GM21529 (cell line): ENCODE results near the gene RCOR1.
"Not testable (repeated sequence)": the region's sequence is repeated elsewhere in the genome, so short reads cannot be mapped to it uniquely, and the experiment has no call there.

ENCODE experiments used
- ATAC-seq: cut with Tn5 transposase; IDR thresholded peaks from one replicate; pipeline ENCODE4 v1.9.1; 2021; ENCODE audit not compliant: unreplicated experiment

RCOR1 gene

DNA sequence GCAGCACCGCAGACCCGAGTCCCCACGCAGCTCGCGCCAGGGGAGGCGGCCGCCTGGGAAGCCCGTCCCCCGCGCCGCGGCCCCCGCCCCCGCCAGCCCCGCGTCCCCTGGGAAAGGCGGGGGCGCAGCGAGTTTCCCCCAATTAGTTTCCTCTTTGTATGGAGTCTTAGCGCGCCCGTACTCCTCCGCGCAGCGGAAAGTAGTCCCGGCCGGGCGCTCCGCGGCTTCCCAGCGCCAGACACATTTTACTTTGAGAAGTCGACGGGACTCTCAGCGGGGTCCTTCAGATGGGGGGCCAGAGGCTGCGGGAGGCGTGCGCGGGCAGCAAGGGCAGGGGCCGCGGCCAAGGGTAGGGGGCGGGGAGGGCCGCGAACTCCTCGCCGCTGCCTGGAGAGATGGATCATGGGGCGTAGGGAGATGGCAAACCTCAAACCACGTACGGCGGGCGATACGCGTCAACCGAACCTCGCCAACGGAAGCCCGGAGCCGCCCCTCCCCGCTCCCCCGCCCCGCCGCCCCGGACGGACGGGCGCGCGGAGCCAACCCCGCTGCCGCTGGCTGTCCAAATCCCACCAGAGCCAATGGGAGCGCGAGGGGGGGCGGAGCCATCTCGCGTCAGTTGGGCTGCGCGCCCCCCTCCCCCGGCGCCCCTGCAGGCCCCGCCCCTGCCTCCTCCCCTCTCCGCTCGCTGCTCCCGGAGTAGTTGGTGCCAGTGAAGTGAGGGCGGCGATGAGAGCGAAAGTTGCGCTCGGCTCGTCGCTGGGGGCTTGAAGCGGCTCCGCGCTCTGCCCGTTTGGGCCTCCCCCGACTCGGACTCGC lies at the start of gene RCOR1:
RCOR1 (plus strand) TSS at position 706 of the 819 bp plus-strand sequence. CDS start 238 bp downstream, outside the sequence.
- ATAC-seq, result peak; percentile 76

- ATAC-seq, result no peak
Measured at GRCh38 chr14:102544046-102544746, 48.3 kb upstream of the RCOR1 start.

DNA sequence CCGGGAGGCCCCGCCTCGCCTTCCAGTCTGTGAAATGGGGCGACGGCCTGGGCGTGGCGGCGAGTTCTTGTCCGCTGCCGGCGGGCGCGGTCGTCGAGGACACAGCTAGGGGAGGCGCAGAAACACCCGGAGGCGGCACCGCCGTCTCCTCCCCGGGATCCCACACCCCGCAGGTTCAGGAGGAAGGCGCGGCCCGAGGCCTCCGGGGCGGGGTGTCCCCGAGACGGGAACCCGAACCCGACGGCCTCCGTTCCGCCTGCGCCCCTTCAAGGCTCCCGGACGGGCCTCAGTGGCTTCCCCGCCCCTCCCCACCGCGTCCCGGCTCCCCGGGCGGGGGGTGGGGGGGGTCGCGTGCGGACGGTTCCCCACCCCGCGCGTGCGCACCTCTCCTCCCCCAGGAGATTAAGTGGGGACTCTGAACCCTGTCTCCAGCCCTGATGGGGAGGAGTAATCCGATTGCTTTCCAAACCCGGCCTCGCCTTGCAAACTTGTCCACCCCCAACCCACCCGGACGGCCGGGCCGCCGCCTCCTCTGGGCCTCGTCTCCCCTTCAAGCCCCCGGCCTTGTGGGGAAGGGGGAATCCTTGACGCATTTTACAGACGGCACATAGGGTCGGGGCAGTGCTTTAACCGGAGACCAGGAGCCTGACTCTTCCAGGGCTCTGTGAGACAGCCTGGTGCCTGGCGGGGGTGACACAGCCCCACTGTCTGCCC lies 47.5 kb upstream of the RCOR1 start:
- no peak for ATAC-seq

- ATAC-seq, result no peak
Measured at GRCh38 chr14:102545461-102546265, 46.8 kb upstream of the RCOR1 start.

DNA sequence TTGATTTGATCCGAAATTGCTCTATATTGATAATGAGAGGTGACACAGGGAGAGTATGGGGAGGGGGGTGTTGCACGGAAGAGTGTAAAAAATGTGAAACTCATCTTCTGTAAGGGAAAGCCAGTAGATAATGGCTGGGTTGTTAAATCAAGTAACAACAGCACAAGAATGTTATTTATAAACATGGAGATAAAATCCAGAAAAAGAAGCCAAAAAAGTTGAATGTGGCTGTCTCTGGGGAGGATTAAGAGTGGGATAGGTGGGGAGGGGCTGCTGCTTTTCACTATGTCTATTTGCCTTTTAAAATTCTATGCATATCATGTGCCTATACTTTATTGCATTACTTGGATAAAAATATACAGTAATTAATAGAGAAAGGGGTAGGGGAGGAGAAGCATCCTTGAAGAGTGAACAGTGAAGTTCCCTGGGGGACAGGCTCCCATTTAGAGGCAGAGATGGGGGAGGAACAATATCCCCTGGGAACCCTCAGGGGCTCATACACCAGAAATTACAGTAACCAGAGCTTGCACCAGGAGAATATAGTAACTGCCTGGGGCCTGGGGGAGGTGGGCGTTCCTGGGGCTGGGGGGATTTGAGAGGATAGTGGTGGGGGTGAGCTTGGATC lies 43.7 kb upstream of the RCOR1 start:
- no peak for ATAC-seq

- not testable (repeated sequence) for ATAC-seq
Measured at GRCh38 chr14:102550927-102551401, 41.5 kb upstream of the RCOR1 start.

DNA sequence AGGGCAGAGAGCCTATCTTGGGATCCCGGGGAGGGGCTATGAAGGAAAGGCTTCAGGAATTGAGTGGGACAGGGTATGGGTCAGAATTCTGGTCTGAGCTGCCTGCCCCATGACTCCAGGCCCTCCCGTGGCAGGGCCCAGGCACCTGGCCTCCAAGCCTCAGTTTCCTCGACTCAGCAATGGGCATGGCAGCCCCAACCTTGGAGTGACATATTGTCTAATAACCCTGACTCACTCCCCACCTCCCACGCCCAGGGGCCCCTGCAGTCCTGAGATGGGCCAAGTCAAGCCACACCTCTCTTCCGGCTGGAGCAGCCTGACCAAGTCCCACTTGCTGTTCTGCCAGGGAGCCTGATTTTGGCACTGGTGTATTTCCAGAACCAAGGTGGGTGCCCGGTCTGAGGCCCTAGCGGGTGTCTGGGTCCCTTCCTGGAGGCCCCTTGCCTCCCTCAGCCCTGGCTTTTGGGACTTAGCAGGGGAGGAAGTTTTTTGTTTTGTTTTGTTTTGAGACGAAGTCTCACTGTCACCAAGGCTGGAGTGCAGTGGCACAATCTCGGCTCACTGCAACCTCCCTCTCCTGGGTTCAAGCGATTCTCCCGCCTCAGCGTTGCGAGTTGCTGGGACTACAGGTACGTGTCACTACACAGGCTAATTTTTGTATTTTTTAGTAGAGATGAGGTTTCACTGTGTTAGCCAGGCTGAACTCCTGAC lies 40.3 kb upstream of the RCOR1 start:
- ATAC-seq, result no peak

- ATAC-seq, result peak; percentile 50
Measured at GRCh38 chr14:102554821-102555819, 37.3 kb upstream of the RCOR1 start.

- ATAC-seq, result no peak
Measured at GRCh38 chr14:102556098-102556677, 36.3 kb upstream of the RCOR1 start.

GRCh38 chr14:102557434-102558226 lies 34.8 kb upstream of the RCOR1 start:
- ATAC-seq, result no peak

DNA sequence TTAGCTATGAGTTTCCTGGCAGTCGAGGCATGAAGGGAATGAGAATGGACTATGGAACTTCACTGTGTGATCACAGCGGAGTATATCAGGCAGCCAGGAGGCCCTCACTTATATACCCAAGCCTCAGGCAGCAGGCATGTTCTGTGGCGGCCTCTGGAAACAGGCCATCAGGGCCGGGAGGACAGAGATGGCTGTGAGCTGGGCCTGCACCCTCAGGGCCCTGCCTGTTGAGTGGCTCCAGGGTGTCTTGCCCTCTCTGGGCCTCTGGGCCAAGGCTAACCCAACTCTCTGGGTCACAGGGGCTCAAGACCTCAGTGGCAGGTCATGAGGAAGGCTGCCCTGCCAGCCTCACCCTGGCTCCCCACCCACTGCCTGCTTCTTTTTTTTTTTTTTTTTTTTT lies 33.9 kb upstream of the RCOR1 start:
- ATAC-seq, result no peak

GRCh38 chr14:102560458-102561261 lies 31.8 kb upstream of the RCOR1 start:
- ATAC-seq, result no peak

DNA sequence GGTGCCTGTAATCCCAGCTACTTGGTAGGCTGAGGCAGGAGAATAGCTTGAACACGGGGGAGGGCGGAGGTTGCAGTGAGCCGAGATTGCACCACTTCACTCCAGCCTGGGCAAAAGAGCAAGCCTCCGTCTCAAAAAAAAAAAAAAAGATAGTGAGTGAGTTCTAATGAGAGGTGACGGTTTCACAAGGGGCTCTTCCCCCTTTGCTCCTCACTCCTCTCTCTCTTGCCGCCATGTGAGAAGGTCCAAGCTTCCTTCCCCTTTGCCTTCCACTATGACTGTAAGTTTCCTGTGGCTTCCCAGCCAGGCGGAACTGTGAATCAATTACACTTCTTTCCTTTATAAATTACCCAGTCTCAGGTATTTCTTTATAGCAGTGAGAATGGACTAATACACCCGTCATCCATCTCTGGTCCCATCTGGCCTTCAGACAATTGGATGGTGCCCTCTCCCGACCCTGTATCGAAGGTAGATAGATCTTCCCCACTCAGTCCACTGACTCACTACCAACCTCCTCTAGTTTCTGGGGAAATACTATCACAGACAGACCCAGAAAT lies 27.0 kb upstream of the RCOR1 start:
- ATAC-seq, result peak; percentile 77

GRCh38 chr14:102565959-102566358 lies 26.5 kb upstream of the RCOR1 start:
- ATAC-seq, result peak; percentile 42

- no peak for ATAC-seq
Measured at GRCh38 chr14:102568115-102568614, 24.3 kb upstream of the RCOR1 start.
